Esophagus muscularis mucosa (tissue), 4 donors: ENCODE data around the gene ILF3.

Experiments
- EP300 ChIP-seq: sonication (generic); formaldehyde crosslinking; IDR thresholded peaks from one replicate; pipeline ENCODE4 v1.6.1; 2017; ENCODE audit warnings: antibody characterized with exemption
- POLR2A ChIP-seq: fragments of 450-650 bp; IDR thresholded peaks from one replicate; pipeline ENCODE4 v1.6.1; 2017; ENCODE audit warnings: antibody characterized with exemption, moderate library complexity, mild to moderate bottlenecking, low read depth
- POLR2AphosphoS5 ChIP-seq, 2 donors: sonication (generic); formaldehyde crosslinking; IDR thresholded peaks; one replicate each; pipeline ENCODE4 v1.6.1; 2017; ENCODE audit warnings: antibody characterized with exemption in 2 of 2
- TF ChIP-seq, protein P1 (sequence below), 3 experiments: fragments of 200-600 bp in 2 of 3; fragments of 450-650 bp in 1 of 3; sonication (generic) in 2 of 3; IDR thresholded peaks; one replicate each; pipeline ENCODE4 v1.5.1; 2017 to 2019; ENCODE audit warnings: antibody characterized with exemption in 3 of 3, mild to moderate bottlenecking in 2 of 3, moderate library complexity in 1 of 3

- no peak for TF ChIP-seq POLR2A
- TF ChIP-seq, protein P1, sequence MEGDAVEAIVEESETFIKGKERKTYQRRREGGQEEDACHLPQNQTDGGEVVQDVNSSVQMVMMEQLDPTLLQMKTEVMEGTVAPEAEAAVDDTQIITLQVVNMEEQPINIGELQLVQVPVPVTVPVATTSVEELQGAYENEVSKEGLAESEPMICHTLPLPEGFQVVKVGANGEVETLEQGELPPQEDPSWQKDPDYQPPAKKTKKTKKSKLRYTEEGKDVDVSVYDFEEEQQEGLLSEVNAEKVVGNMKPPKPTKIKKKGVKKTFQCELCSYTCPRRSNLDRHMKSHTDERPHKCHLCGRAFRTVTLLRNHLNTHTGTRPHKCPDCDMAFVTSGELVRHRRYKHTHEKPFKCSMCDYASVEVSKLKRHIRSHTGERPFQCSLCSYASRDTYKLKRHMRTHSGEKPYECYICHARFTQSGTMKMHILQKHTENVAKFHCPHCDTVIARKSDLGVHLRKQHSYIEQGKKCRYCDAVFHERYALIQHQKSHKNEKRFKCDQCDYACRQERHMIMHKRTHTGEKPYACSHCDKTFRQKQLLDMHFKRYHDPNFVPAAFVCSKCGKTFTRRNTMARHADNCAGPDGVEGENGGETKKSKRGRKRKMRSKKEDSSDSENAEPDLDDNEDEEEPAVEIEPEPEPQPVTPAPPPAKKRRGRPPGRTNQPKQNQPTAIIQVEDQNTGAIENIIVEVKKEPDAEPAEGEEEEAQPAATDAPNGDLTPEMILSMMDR (IDR thresholded peaks at IDR 0.05): no peak
- no peak for TF ChIP-seq POLR2AphosphoS5 (IDR thresholded peaks at IDR 0.05)
- no peak for TF ChIP-seq EP300
Measured at GRCh38 chr19:10631874-10632273, 22.3 kb upstream of the ILF3 start.
